Stimulated activated CD8-positive, alpha-beta memory T cell treated with anti-CD3 and anti-CD28 coated beads, Interleukin-7, amount 100 ng/mL, for 24 hours (primary cell): Measurements from ENCODE around the gene FLG.
"Not testable (repeated sequence)": the region's sequence is repeated elsewhere in the genome, so short reads cannot be mapped to it uniquely, and the experiment has no call there.

Experiments used
- DNase-seq: peaks from one replicate; pipeline ENCODE4 v3.0.0-alpha.2; 2020; ENCODE audit warnings: low read depth

FLG gene

DNA sequence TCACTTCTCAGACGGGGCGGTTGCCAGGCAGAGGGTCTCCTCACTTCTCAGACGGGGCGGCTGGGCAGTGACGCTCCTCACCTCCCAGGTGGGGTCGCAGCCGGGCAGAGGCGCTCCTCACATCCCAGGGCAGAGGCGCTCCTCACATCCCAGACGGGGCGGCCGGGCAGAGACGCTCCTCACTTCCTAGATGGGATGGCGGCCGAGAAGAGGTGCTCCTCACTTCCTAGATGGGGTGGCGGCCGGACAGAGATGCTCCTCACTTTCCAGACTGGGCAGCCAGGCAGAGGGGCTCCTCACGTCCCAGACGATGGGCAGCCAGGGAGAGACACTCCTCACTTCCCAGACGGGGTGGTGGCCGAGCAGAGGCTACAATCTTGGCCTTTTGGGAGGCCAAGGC is 68.6 kb downstream of the FLG start:
- DNase-seq = not testable (repeated sequence)
